ENCODE data around the gene SNX3.

DNA sequence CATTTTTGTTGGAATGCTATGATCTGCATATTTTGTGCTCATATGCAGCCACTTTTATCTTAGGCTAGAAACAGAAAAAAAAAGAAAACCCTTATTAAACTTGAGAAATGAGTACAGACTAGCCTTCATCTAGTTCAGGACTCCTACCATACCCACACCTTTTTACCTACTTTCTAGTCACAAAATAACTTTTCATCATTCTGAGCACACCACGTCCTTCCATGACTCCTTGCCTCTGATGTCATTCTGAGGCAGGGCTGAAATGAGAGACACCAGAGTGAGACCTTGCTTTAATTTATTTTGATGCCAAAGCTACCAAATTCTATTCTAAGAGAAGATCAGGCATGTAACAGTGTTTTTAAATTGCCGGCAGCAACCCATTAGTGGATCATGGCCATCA lies 38.8 kb downstream of the SNX3 start:
- TF ChIP-seq, protein P1, sequence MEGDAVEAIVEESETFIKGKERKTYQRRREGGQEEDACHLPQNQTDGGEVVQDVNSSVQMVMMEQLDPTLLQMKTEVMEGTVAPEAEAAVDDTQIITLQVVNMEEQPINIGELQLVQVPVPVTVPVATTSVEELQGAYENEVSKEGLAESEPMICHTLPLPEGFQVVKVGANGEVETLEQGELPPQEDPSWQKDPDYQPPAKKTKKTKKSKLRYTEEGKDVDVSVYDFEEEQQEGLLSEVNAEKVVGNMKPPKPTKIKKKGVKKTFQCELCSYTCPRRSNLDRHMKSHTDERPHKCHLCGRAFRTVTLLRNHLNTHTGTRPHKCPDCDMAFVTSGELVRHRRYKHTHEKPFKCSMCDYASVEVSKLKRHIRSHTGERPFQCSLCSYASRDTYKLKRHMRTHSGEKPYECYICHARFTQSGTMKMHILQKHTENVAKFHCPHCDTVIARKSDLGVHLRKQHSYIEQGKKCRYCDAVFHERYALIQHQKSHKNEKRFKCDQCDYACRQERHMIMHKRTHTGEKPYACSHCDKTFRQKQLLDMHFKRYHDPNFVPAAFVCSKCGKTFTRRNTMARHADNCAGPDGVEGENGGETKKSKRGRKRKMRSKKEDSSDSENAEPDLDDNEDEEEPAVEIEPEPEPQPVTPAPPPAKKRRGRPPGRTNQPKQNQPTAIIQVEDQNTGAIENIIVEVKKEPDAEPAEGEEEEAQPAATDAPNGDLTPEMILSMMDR (conservative IDR thresholded peaks at IDR 0.05; ENCODE audit: low read length) = no peak
- TF ChIP-seq EZH2phosphoT487 (IDR thresholded peaks at IDR 0.05; ENCODE audit: borderline replicate concordance, low read depth, low read length) = no peak
